Pancreas (tissue), 10 donors: ENCODE results near the gene TRIO. TPM values are rescaled to one million over a fixed set of nuclear protein-coding genes. Genes with fewer than 3 reads are reported as not detected.

Source experiments
- ATAC-seq, 4 donors: fragments of 200-7000 bp; cut with Tn5 transposase; one replicate each; pipeline versions ENCODE4 v1.8.0 to v1.9.1; 2020; ENCODE audit warnings: mild to moderate bottlenecking in 4 of 4, moderate library complexity in 4 of 4
- DNase-seq, 6 donors: peaks; one replicate each; pipeline ENCODE4 v3.0.0-alpha.2; 2020
- FAIRE-seq: peaks from 2 replicates; lab custom pipeline; 2012; peaks lifted over from hg19 to GRCh38; lab: Jason Lieb, UNC
- H3K27ac ChIP-seq, 4 donors: fragments of 200-600 bp; sonication (generic); 1 replicate in 3 of 4; 2 replicates in 1 of 4; pipeline versions ENCODE4 v1.5.0 to v1.8.0; 2020
- H3K27me3 ChIP-seq, 4 donors: fragments of 200-600 bp; one replicate each; pipeline ENCODE4 v1.8.0; 2021
- H3K36me3 ChIP-seq, 3 donors: fragments of 200-600 bp; sonication (generic) in 1 of 3; one replicate each; pipeline versions ENCODE4 v1.5.0 to v1.8.0; 2020 to 2021
- H3K4me1 ChIP-seq, 3 donors: fragments of 200-600 bp; one replicate each; pipeline ENCODE4 v1.8.0; 2021
- H3K4me3 ChIP-seq, 4 donors: fragments of 200-600 bp; sonication (generic) in 2 of 4; one replicate each; pipeline versions ENCODE4 v1.5.0 to v1.8.0; 2020 to 2021
- H3K9me3 ChIP-seq, 4 donors: fragments of 200-600 bp; one replicate each; pipeline ENCODE4 v1.8.0; 2021
- WGBS, 2 donors: extraction: QIAGEN DNeasy Blood & Tissue Kit; methylation state at CpG; one replicate each; pipeline ENCODE4 v1.1.7; 2013; 5-methylcytosine and 5-hydroxymethylcytosine counted together
- intact Hi-C, 3 donors: fragments of 100-400 bp; cut with DNase I; formaldehyde crosslinking; loops; one replicate each; pipeline versions ENCODE4 v1.11.1 to v1.14.2; 2022
- polyA plus RNA-seq, 2 donors: library from polyadenylated mRNA; stranded (reverse); fragments of 200-250 nt; gene quantifications; one replicate each; pipeline ENCODE4 v1.2.3, GENCODE V29; 2013
- total RNA-seq, 6 donors: library from RNA; stranded (reverse); fragmentation: NEBNext Ultra II Directional in 4 of 6; extraction: Animal tissue kit (Norgen Biotek cat#: 25700) in 4 of 6; gene quantifications; one replicate each; pipeline versions ENCODE4 v1.2.1 to v1.2.4, GENCODE V29; 2021 to 2023
- TF ChIP-seq, protein P1 (sequence below), 4 donors: fragments of 200-600 bp; sonication (generic) in 3 of 4; IDR thresholded peaks; one replicate each; pipeline versions ENCODE4 v1.5.0 to v1.8.0; 2021; ENCODE audit warnings: antibody characterized with exemption in 4 of 4
- donor health status: healthy with polysubstance abuse.
- donor health status: DM: no; HTN: no; CAD: no; lungs with moderate emphysema.
- donor health status: DM: no; HTN: no; CAD: no.
- donor health status: control.
- donor health status: control.
- donor health status: Bipolar disorder and iron deficiency.
- donor health status: DM: yes; HTN: yes; CAD: no.
- donor health status: DM: no; HTN: no; CAD: no.
- donor health status: DM: no; HTN: no; CAD: no.
- donor health status: DM: yes; HTN: yes; CAD: no.

Gene TRIO
- total and polyA plus RNA-seq, 8 donors: 27.3 to 82.5 (median 38.3) TPM

DNA sequence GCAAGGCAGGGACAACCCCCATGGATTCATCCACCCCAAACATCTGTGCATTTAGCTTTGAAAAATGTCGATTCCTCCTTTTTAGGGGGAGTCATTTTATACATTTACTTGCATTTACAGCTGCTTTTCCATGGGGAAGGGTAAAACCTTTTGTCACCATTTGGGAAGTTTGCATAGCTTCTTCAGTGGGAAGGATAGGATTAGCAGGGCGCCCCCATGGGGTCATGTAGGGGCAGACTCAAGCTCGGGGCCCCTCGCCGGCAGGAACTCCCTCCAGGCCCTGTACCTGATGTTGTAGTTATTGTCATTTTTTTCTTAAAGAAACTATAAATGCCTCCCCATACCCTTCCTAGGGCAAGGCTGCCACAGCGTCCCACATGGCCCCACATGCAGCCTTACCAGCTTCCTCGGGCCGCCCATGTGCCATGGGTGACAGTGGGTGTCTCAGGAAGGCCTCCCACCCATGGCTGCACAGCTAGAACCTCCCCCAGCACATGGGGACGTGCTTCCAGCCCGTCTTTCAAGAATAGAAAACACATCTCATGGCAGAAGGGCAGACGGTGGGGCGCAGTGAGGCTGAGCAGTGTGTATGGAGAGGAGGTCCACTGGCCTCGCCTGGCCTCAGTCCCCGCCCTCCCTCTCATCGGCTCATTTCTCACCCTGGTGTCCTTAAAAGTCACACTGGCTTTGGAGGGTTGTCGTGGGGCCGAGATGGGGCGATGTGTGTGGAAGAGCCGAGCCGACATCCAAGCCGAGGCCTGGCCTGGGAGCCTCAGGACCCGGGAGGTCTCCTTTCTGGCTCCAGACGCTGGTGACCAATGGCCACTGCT, 362.4 kb downstream of the TRIO start:
- ATAC-seq (no peak), DNase-seq (no peak), FAIRE-seq (no peak)
- intact Hi-C loops: no loop called here
- Histone ChIP-seq H3K27me3 (no peaks in the 10 kb centered on the region), H3K4me1 (no peaks in the 10 kb centered on the region), H3K4me3 (no peak overlapping the region), H3K27ac (no peak overlapping the region), H3K9me3 (no peaks in the 10 kb centered on the region), H3K36me3 (peaks cover 0 to 24% (median 2%) of the 10 kb centered on the region in 3 donors)
- WGBS, 2 donors: 89 to 91% methylated on average over 23 of the region's 23 CpGs
- TF ChIP-seq, protein P1, sequence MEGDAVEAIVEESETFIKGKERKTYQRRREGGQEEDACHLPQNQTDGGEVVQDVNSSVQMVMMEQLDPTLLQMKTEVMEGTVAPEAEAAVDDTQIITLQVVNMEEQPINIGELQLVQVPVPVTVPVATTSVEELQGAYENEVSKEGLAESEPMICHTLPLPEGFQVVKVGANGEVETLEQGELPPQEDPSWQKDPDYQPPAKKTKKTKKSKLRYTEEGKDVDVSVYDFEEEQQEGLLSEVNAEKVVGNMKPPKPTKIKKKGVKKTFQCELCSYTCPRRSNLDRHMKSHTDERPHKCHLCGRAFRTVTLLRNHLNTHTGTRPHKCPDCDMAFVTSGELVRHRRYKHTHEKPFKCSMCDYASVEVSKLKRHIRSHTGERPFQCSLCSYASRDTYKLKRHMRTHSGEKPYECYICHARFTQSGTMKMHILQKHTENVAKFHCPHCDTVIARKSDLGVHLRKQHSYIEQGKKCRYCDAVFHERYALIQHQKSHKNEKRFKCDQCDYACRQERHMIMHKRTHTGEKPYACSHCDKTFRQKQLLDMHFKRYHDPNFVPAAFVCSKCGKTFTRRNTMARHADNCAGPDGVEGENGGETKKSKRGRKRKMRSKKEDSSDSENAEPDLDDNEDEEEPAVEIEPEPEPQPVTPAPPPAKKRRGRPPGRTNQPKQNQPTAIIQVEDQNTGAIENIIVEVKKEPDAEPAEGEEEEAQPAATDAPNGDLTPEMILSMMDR (IDR thresholded peaks at IDR 0.05): no peak

DNA sequence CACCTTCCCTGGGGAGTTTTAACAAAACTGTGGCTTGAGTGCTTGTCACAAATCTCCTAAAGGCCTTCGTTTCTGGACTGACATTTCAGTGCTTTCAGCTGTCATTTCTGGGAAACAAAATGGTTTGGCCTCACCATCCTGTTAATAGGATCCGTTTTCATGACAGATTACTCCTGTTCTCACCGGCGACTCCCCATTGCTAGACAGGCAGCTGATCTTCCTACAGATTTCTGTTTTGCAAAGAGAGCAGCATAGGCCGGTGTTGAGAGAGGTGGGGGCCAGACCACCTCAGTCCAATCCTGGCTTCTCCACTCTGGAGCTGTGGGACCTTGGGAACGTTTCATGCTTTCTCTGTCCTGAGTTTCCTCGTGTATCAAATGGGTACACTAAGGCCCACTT, 363.0 kb downstream of the TRIO start:
- H3K36me3 ChIP-seq: peaks cover 0 to 23% (median 2%) of the 10 kb centered on the region in 3 donors
- intact Hi-C loops: no loop called here
- WGBS, 2 donors: 84 to 87% methylated on average over 7 of the region's 7 CpGs

DNA sequence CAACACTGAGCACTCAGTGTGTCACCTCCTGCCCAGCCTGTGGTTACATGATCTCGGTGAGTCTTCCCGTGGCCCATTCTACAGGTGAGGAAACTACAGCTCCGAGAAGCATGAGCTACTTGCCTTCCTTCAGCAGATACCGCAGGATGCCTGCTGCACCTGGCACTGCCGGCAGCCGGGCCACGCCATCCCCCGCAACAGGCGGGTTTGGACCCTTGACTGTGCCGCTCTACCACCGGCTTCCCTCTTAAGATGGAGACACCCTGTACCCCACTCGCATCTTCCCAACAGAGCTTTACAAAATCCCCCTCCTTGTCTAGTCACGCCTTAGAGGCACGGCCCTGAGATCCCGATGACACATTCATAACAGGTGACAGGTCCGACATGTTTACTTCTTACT, 363.5 kb downstream of the TRIO start:
- DNase-seq (peak in 1 of 6 donors; percentile 41), ATAC-seq (no peak), FAIRE-seq (no peak)
- no peaks in the 10 kb centered on the region for H3K9me3 ChIP-seq
- intact Hi-C loops: no loop called here
- WGBS, 2 donors: 93 to 95% methylated on average over 16 of the region's 16 CpGs
- H3K36me3 ChIP-seq: peaks cover 0 to 23% (median 2%) of the 10 kb centered on the region in 3 donors
- TF ChIP-seq, protein P1 (IDR thresholded peaks at IDR 0.05): no peak
- H3K4me1 ChIP-seq: no peaks in the 10 kb centered on the region
- H3K27ac ChIP-seq: no peak overlapping the region
- no peak overlapping the region for H3K4me3 ChIP-seq
- no peaks in the 10 kb centered on the region for H3K27me3 ChIP-seq

More for the DNA sequence above, 363.0 kb downstream of the TRIO start:
- FAIRE-seq (no peak), DNase-seq (no peak), ATAC-seq (no peak)
- H3K27me3 ChIP-seq: no peaks in the 10 kb centered on the region
- H3K27ac ChIP-seq: no peak overlapping the region
- TF ChIP-seq, protein P1 (IDR thresholded peaks at IDR 0.05): no peak
- no peaks in the 10 kb centered on the region for H3K9me3 ChIP-seq
- H3K4me1 ChIP-seq: no peaks in the 10 kb centered on the region
- no peak overlapping the region for H3K4me3 ChIP-seq

DNA sequence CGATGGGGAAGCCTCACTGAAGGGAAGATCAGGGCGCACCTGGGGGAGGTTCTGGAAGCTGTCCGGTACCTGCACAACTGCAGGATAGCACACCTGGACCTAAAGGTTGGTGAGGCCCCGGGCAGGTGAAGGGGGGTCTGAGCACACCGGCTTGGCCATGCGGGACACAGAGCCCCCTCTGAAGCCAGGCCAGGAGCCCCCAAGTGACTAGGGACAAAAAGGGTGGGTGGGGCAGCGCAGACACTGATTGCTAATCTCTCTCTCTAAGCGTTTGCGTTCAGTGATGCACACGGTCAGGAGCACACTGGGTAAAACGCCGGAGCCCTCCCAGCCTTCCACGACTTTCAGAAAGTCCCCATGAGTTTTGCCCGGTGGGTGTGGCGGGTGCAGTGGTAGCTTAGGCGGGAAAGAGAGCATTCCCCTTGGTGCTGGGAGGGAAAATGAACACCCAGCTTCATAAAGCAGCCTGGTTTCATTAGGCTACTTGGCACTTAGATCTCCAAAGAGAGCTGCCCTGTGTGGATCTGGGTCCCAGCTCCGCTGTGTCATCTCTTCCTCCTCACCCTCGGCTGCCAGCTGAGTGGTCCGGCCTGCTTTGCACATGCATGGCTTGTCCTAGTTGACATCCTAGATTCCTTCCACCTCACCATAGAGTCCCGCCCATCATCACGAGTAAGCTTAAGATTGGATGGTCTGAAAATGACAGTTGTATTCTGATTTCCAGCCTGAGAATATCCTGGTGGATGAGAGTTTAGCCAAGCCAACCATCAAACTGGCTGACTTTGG, 364.2 kb downstream of the TRIO start:
- TF ChIP-seq, protein P1 (IDR thresholded peaks at IDR 0.05): no peak
- FAIRE-seq (no peak), ATAC-seq (no peak), DNase-seq (no peak)
- no peak overlapping the region for H3K27ac ChIP-seq
- H3K4me1 ChIP-seq: no peaks in the 10 kb centered on the region
- no peaks in the 10 kb centered on the region for H3K27me3 ChIP-seq
- WGBS, 2 donors: 86 to 91% methylated on average over 21 of the region's 21 CpGs
- H3K36me3 ChIP-seq: peaks cover 0 to 23% (median 2%) of the 10 kb centered on the region in 3 donors
- no peak overlapping the region for H3K4me3 ChIP-seq
- intact Hi-C loops: no loop called here
- no peaks in the 10 kb centered on the region for H3K9me3 ChIP-seq
